ENCODE results near the gene CCDC185.

The CCDC185 gene

GRCh38 chr1:223430236-223430635 lies 37.0 kb downstream of the CCDC185 start:
- DNase-seq (ENCODE audit: low spot score): no peak

- no peak for DNase-seq (ENCODE audit: low spot score)
Measured at GRCh38 chr1:223437151-223437550, 43.9 kb downstream of the CCDC185 start.

DNA sequence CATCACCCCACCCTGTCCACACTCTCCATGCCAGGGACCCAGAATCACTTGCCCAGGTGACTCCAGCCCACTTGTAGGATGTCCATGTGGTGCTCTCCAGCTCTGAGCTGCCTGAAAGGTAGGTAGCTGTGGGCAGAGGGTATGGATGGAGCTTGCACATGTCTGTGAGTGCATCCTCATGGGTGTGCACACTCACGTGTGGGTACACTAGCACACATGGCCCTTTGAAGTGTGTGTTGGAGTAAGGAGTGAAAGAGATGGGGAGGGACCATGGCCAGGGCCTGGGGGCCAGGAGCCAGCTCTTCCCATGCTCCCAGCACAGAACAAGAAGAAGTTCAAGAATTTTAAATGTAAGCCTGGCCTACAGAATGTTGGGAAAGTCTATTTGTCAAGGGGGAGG lies 50.2 kb downstream of the CCDC185 start:
- no peak for DNase-seq (ENCODE audit: low spot score)

GRCh38 chr1:223444411-223444810 lies 51.2 kb downstream of the CCDC185 start:
- DNase-seq (ENCODE audit: low spot score): no peak
